Activated T-helper 1 cell treated with anti-CD3 and anti-CD28 coated beads, Interleukin-12 subunit alpha, Interleukin-12 subunit beta, Interleukin-2, Interleukin-4 antibody, amounts not matched to agents 30 ng/mL and 10 ng/mL and 1 ng/mL, durations not matched to agents 14 hours and 24 hours and 36 hours (primary cell): ENCODE results near the gene CD14. TPM values are rescaled to one million over a fixed set of nuclear protein-coding genes. Genes with fewer than 3 reads are reported as not detected.
"Not testable (repeated sequence)": the region's sequence is repeated elsewhere in the genome, so short reads cannot be mapped to it uniquely, and the experiment has no call there.

Experiments
- DNase-seq: peaks from one replicate; pipeline ENCODE4 v3.0.0; 2021; ENCODE audit warnings: low spot score
- H3K27ac Mint-ChIP-seq: one replicate; pipeline ENCODE4 v1.8.0; 2021; ENCODE audit warnings: mild to moderate bottlenecking, mixed read lengths
- H3K27me3 Mint-ChIP-seq: one replicate; pipeline ENCODE4 v1.8.0; 2022; ENCODE audit warnings: mild to moderate bottlenecking, moderate library complexity, mixed read lengths; ENCODE audit not compliant: insufficient read depth
- H3K36me3 Mint-ChIP-seq: one replicate; pipeline ENCODE4 v1.8.0; 2021; ENCODE audit warnings: low read depth, mixed read lengths
- H3K4me1 Mint-ChIP-seq: one replicate; pipeline ENCODE4 v1.8.0; 2021; ENCODE audit warnings: low read depth, mixed read lengths
- H3K4me3 Mint-ChIP-seq: one replicate; pipeline ENCODE4 v1.8.0; 2021; ENCODE audit warnings: mild to moderate bottlenecking, moderate library complexity, mixed read lengths
- H3K9me3 Mint-ChIP-seq: one replicate; pipeline ENCODE4 v1.8.0; 2021; ENCODE audit warnings: mixed read lengths
- intact Hi-C: fragments of 100-400 bp; cut with micrococcal nuclease; formaldehyde crosslinking; loops from one replicate; pipeline ENCODE4 v1.15.1; 2024
- total RNA-seq: library from RNA; stranded (reverse); gene quantifications from 2 replicates; pipeline ENCODE4 v1.2.3, GENCODE V29; 2022

Gene CD14
- total RNA-seq, 1 donor from 2014 or later: 0.62 TPM

DNA sequence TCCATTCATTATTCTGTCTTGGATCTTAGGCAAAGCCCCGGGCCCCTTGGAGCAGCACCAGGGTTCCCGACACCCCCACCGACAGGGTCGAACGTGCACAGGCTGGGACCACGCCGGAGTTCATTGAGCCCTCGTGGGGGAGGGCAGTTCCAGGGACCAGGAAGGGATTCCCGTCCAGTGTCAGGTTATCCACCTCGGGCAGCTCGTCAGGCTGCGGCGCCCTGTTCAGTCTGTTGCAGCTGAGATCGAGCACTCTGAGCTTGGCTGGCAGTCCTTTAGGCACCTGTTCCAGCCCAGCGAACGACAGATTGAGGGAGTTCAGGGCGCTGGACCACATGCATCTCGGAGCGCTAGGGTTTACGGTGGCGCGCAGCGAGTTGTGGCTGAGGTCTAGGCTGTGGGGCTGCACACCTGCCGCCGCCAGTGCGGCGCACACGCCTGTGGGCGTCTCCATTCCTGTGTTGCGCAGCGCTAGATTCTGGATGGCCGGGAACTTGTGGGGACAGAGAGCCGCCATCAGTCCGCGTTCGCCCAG lies 1.1 kb downstream of the CD14 start:
- Mint-ChIP-seq H3K4me1 (peaks cover 17% of the 10 kb centered on the region), H3K27me3 (peaks cover 25% of the 10 kb centered on the region), H3K4me3 (peak overlapping the region; percentile 83), H3K36me3 (peaks cover 4% of the 10 kb centered on the region), H3K27ac (no peak overlapping the region), H3K9me3 (peaks cover 14% of the 10 kb centered on the region)
- intact Hi-C loops: loop anchor here (10.0 kb wide), 1 partner anchor 517 kb away; the partner anchor contains the start of gene PURA
- DNase-seq: no peak

GRCh38 chr5:140631036-140631417 lies 1.9 kb downstream of the CD14 start:
- intact Hi-C loops: loop anchor here (10.0 kb wide), 1 partner anchor 516 kb away; the partner anchor contains the start of gene PURA
- Mint-ChIP-seq H3K27me3 (peaks cover 24% of the 10 kb centered on the region), H3K27ac (no peak overlapping the region), H3K4me3 (peak overlapping the region; percentile 25), H3K36me3 (peaks cover 3% of the 10 kb centered on the region), H3K4me1 (peaks cover 17% of the 10 kb centered on the region), H3K9me3 (peaks cover 17% of the 10 kb centered on the region)
- no peak for DNase-seq

DNA sequence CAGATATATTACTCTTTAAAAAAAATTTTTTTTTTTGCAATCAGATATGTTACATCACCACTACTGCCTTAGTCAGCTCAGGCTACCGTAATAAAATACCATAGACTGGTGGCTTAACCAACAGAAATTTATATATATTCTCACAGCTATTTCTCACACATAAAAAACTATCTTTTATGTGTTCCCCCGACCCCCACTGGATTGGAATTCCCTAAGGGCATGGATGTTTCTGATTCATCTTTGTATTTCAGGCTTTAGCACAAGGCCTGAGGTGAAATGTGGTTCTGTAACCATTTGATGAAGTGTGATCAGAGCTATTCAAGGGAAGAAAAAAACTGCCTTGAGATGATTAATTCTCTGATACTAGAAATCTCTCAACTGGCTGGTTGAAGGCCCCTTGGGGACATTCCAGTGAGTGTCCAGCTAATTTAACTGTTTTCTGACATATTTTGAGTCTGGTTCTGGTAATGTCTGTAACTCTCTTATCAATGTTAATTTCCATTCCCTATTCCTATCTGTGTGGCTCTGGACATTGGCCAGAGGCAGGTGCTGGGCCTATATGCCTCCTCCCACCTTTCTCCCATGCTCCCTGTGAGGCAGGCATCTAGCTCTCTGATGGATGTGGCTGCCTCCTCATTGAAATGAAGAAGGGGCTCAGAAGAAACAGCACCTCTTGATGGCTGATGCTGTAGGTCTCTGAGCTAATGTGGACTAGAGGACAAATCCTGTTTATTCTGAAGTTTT lies 2.5 kb downstream of the CD14 start:
- peaks cover 26% of the 10 kb centered on the region for H3K27me3 Mint-ChIP-seq
- DNase-seq: no peak
- H3K9me3 Mint-ChIP-seq: peaks cover 17% of the 10 kb centered on the region
- H3K4me1 Mint-ChIP-seq: peaks cover 17% of the 10 kb centered on the region
- H3K36me3 Mint-ChIP-seq: peaks cover 3% of the 10 kb centered on the region
- intact Hi-C loops: loop anchor here (10.0 kb wide), 1 partner anchor 516 kb away; the partner anchor contains the start of gene PURA
- H3K27ac Mint-ChIP-seq: no peak overlapping the region
- H3K4me3 Mint-ChIP-seq: no peak overlapping the region

GRCh38 chr5:140628711-140629110 lies 4.3 kb downstream of the CD14 start:
- peaks cover 27% of the 10 kb centered on the region for H3K27me3 Mint-ChIP-seq
- no peak overlapping the region for H3K27ac Mint-ChIP-seq
- intact Hi-C loops: no loop called here
- peaks cover 3% of the 10 kb centered on the region for H3K36me3 Mint-ChIP-seq
- peaks cover 17% of the 10 kb centered on the region for H3K4me1 Mint-ChIP-seq
- H3K9me3 Mint-ChIP-seq: peaks cover 17% of the 10 kb centered on the region
- no peak overlapping the region for H3K4me3 Mint-ChIP-seq
- DNase-seq: no peak

DNA sequence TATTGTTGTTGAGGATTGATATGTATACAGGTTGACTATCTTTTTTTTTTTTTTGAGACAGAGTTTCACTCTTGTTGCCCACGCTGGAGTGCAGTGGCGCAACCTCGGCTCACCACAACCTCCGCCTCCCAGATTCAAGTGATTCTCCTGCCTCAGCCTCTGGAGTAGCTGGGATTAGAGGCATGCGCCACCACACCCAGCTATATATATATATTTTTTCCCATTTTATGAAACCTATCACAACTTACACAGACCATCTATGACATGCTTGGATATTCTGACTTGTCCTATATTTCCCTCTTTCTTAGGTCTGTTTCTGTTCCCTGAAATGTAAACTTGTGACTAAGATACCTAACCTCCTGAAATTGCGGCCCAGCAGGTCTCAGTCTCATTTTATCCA lies 5.0 kb downstream of the CD14 start:
- H3K27me3 Mint-ChIP-seq: peaks cover 25% of the 10 kb centered on the region
- intact Hi-C loops: no loop called here
- peaks cover 17% of the 10 kb centered on the region for H3K9me3 Mint-ChIP-seq
- H3K4me3 Mint-ChIP-seq: no peak overlapping the region
- H3K27ac Mint-ChIP-seq: no peak overlapping the region
- peaks cover 12% of the 10 kb centered on the region for H3K4me1 Mint-ChIP-seq
- peaks cover 3% of the 10 kb centered on the region for H3K36me3 Mint-ChIP-seq
- no peak for DNase-seq

GRCh38 chr5:140624886-140625285 lies 8.1 kb downstream of the CD14 start:
- peaks cover 17% of the 10 kb centered on the region for H3K9me3 Mint-ChIP-seq
- H3K36me3 Mint-ChIP-seq, DNase-seq, intact Hi-C loops, H3K27ac Mint-ChIP-seq, H3K4me1 Mint-ChIP-seq, H3K4me3 Mint-ChIP-seq: not testable (repeated sequence)
- H3K27me3 Mint-ChIP-seq: peaks cover 17% of the 10 kb centered on the region

DNA sequence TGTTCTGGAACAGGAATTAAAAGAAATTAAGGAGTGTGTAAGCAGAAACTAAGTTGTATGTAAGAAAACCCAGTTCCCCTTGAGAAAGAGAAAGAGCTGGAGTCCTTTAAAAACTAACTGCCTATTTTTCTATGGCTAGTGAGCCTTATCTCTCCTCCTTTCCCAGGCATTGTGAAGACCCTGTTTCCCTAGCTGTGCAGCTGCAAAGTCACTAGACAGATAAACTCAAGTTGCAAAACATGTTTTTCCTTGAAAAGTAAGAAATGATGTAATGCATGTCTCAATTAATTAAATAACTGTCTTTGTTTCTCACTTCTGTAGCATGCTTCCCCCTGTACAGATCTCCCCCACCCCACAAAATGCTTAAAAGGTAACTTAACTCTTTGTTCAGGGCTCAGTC lies 9.9 kb downstream of the CD14 start:
- intact Hi-C loops, H3K27ac Mint-ChIP-seq, DNase-seq, H3K4me3 Mint-ChIP-seq, H3K36me3 Mint-ChIP-seq, H3K4me1 Mint-ChIP-seq: not testable (repeated sequence)
- Mint-ChIP-seq H3K27me3 (peaks cover 24% of the 10 kb centered on the region), H3K9me3 (peaks cover 15% of the 10 kb centered on the region)

- DNase-seq: no peak
- Mint-ChIP-seq H3K9me3 (peaks cover 7% of the 10 kb centered on the region), H3K36me3 (no peaks in the 10 kb centered on the region), H3K27ac (no peak overlapping the region), H3K4me3 (no peak overlapping the region), H3K27me3 (peaks cover 21% of the 10 kb centered on the region), H3K4me1 (no peaks in the 10 kb centered on the region)
- intact Hi-C loops: no loop called here
Observed at GRCh38 chr5:140622301-140622700, 10.7 kb downstream of the CD14 start.

GRCh38 chr5:140611020-140611521 lies 21.9 kb downstream of the CD14 start:
- H3K36me3 Mint-ChIP-seq: peaks cover 3% of the 10 kb centered on the region
- no peaks in the 10 kb centered on the region for H3K27me3 Mint-ChIP-seq
- no peak overlapping the region for H3K27ac Mint-ChIP-seq
- no peak overlapping the region for H3K4me3 Mint-ChIP-seq
- intact Hi-C loops: no loop called here
- H3K4me1 Mint-ChIP-seq: peaks cover 8% of the 10 kb centered on the region
- H3K9me3 Mint-ChIP-seq: no peaks in the 10 kb centered on the region
- no peak for DNase-seq

DNA sequence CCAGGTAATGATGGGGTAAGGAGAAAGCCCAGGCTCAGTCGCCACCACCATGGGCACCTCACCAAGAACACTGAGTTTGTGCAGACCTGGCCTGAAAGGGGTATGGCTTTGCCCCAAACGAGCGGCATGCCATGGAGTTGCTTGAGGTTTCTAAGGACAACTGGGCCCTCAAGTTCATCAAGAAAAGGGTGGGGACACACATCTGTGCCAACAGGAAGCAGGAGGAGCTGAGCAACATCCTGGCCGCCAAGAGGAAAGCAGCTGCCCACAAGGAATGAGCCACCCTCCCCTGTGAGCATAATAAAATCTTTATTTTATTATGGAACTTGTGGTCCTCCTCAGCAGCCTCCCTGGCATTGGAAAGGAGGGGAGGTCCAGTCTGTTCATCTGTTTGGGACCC lies 23.8 kb downstream of the CD14 start:
- intact Hi-C loops: no loop called here
- no peak for DNase-seq
- Mint-ChIP-seq H3K4me1 (peaks cover 8% of the 10 kb centered on the region), H3K4me3 (no peak overlapping the region), H3K36me3 (peaks cover 3% of the 10 kb centered on the region), H3K27ac (no peak overlapping the region), H3K27me3 (no peaks in the 10 kb centered on the region), H3K9me3 (no peaks in the 10 kb centered on the region)

GRCh38 chr5:140608722-140609121 lies 24.3 kb downstream of the CD14 start:
- Mint-ChIP-seq H3K4me3 (no peak overlapping the region), H3K27ac (no peak overlapping the region), H3K9me3 (no peaks in the 10 kb centered on the region), H3K4me1 (peaks cover 8% of the 10 kb centered on the region), H3K27me3 (no peaks in the 10 kb centered on the region), H3K36me3 (peaks cover 3% of the 10 kb centered on the region)
- intact Hi-C loops: no loop called here
- no peak for DNase-seq

GRCh38 chr5:140607031-140607430 lies 25.9 kb downstream of the CD14 start:
- Mint-ChIP-seq H3K27me3 (no peaks in the 10 kb centered on the region), H3K4me3 (no peak overlapping the region), H3K9me3 (no peaks in the 10 kb centered on the region), H3K27ac (no peak overlapping the region), H3K36me3 (no peaks in the 10 kb centered on the region), H3K4me1 (peaks cover 8% of the 10 kb centered on the region)
- intact Hi-C loops: no loop called here
- no peak for DNase-seq

DNA sequence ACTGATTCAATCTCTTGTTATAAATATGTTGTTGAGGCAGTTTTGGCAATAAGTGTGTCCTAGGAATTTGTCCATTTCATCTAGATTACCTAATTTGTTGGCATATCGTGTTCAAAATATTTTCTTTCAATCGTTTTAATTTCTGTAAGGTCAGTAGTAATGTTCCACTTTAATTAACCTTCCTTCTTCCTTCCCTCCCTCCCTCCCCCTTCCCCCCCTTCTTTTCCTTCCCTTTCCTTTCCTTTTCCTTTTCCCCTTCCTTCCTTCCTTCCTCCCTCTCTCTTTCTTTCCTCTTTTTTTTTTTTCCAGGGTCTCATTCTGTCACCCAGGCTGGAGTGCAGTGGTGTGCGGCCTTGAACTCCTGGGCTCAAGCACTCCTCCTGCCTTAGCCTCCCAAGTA lies 27.1 kb downstream of the CD14 start:
- Mint-ChIP-seq H3K4me3 (no peak overlapping the region), H3K27ac (no peak overlapping the region)
- intact Hi-C loops: no loop called here

More for the DNA sequence above, 27.1 kb downstream of the CD14 start:
- H3K36me3 Mint-ChIP-seq: no peaks in the 10 kb centered on the region
- no peaks in the 10 kb centered on the region for H3K27me3 Mint-ChIP-seq
- H3K9me3 Mint-ChIP-seq: no peaks in the 10 kb centered on the region
- DNase-seq: no peak
- H3K4me1 Mint-ChIP-seq: no peaks in the 10 kb centered on the region
